ENCODE results near the gene AFAP1. TPM values are rescaled to one million over a fixed set of nuclear protein-coding genes. Genes with fewer than 3 reads are reported as not detected.

Gene AFAP1
- total RNA-seq, 1 donor from 2014 or later = 6.7 TPM

DNA sequence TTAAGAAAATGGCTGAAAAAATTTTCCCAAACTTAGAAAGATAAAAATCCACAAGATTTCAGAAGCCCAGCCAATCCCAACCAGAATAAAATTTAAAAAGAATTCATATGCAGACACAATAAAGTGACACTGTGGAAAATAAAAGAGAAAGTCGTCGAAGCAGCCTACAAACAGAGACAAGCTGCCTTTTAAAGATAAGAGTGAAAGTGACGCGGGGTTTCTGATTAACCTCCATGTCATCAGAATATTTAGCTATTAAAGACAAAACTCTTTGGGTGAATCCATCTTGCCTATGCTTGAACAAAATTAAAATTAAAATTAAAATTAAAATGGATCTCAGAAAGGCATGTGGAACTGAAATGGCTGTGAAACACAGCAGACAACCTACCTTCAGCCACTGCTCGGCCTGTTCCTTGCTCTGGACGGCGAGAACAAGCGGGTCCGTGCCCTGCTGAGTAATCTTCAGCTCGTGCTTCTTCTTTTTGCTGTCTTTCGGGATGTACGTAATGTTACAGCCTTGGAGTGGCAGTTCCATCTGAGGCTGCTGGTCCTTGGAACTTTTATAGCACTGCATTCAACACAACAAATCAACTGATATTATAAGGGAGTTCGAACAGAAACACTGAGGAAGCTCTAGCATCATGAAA lies 101.4 kb downstream of the AFAP1 start:
- DNase-seq (ENCODE audit: low spot score) = no peak
- H3K79me2 ChIP-seq (ENCODE audit: low read depth) = no peaks in the 10 kb centered on the region
- no peak overlapping the region for H3K4me2 ChIP-seq
- Mint-ChIP-seq H3K4me3 (no peak overlapping the region), H3K4me1 (peaks cover 18% of the 10 kb centered on the region), H3K27ac (no peak overlapping the region), H3K36me3 (peaks cover 8% of the 10 kb centered on the region), H3K9me3 (no peaks in the 10 kb centered on the region), H3K27me3 (ENCODE audit: insufficient read depth, low read depth) (no peaks in the 10 kb centered on the region)
- H3F3A ChIP-seq (ENCODE audit: low read depth) = peaks cover 5% of the 10 kb centered on the region
- H3K27me3 ChIP-seq = no peaks in the 10 kb centered on the region
- peaks cover 4% of the 10 kb centered on the region for H4K20me1 ChIP-seq (ENCODE audit: low read depth)
- peaks cover 13% of the 10 kb centered on the region for H3K4me1 ChIP-seq
- H3K9me3 ChIP-seq (ENCODE audit: low read depth) = no peaks in the 10 kb centered on the region
- H3K36me3 ChIP-seq = no peaks in the 10 kb centered on the region
- H3K9ac ChIP-seq = no peak overlapping the region
- no peak overlapping the region for H3K27ac ChIP-seq
- no peak overlapping the region for H2AFZ ChIP-seq (replicated peaks)
- H3K4me3 ChIP-seq = no peak overlapping the region
- TF ChIP-seq EZH2 (IDR thresholded peaks at IDR 0.05) (no peak), EZH2phosphoT487 (IDR thresholded peaks at IDR 0.05) (no peak)
- TF ChIP-seq, protein P1, sequence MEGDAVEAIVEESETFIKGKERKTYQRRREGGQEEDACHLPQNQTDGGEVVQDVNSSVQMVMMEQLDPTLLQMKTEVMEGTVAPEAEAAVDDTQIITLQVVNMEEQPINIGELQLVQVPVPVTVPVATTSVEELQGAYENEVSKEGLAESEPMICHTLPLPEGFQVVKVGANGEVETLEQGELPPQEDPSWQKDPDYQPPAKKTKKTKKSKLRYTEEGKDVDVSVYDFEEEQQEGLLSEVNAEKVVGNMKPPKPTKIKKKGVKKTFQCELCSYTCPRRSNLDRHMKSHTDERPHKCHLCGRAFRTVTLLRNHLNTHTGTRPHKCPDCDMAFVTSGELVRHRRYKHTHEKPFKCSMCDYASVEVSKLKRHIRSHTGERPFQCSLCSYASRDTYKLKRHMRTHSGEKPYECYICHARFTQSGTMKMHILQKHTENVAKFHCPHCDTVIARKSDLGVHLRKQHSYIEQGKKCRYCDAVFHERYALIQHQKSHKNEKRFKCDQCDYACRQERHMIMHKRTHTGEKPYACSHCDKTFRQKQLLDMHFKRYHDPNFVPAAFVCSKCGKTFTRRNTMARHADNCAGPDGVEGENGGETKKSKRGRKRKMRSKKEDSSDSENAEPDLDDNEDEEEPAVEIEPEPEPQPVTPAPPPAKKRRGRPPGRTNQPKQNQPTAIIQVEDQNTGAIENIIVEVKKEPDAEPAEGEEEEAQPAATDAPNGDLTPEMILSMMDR (IDR thresholded peaks at IDR 0.05) = no peak

DNA sequence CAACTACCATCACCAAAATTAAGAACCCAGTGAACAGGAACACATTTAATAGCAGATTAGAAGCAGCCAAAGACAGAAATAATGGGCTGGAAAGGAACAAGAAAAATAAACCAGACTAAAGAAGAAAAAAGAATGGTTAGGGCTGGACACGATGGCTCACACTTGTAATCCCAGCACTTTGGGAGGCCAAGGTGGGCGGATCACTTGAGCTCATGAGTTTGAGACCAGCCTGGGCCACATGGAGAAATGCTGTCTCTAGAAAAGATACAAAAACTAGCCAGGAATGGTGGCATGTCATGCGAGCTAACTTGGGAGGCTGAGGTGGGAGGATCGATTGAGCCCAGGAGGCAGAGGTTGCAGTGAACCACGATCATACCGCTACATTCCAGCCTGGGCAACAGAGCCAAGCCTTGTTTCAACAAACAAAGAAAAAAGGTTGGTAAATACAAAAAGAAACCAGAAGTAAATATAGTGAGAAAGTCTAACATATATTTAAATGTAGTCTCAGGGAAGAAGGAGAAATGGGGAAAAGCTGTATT lies 102.0 kb downstream of the AFAP1 start:
- no peaks in the 10 kb centered on the region for H3K27me3 Mint-ChIP-seq (ENCODE audit: insufficient read depth, low read depth)
- Histone ChIP-seq H3F3A (ENCODE audit: low read depth) (peaks cover 5% of the 10 kb centered on the region), H4K20me1 (ENCODE audit: low read depth) (peaks cover 4% of the 10 kb centered on the region), H3K4me3 (no peak overlapping the region), H3K9ac (no peak overlapping the region), H3K36me3 (no peaks in the 10 kb centered on the region), H3K79me2 (ENCODE audit: low read depth) (no peaks in the 10 kb centered on the region), H3K27ac (no peak overlapping the region), H3K4me2 (no peak overlapping the region), H3K27me3 (no peaks in the 10 kb centered on the region), H3K4me1 (peaks cover 13% of the 10 kb centered on the region), H2AFZ (replicated peaks) (no peak overlapping the region), H3K9me3 (ENCODE audit: low read depth) (no peaks in the 10 kb centered on the region)
- no peak for DNase-seq (ENCODE audit: low spot score)
- peaks cover 13% of the 10 kb centered on the region for H3K36me3 Mint-ChIP-seq
- no peak overlapping the region for H3K4me3 Mint-ChIP-seq
- TF ChIP-seq, protein P1 (IDR thresholded peaks at IDR 0.05) = no peak
- TF ChIP-seq EZH2phosphoT487 (IDR thresholded peaks at IDR 0.05) = no peak
- no peak for TF ChIP-seq EZH2 (IDR thresholded peaks at IDR 0.05)
- H3K9me3 Mint-ChIP-seq = no peaks in the 10 kb centered on the region
- no peak overlapping the region for H3K27ac Mint-ChIP-seq
- H3K4me1 Mint-ChIP-seq = peaks cover 15% of the 10 kb centered on the region

DNA sequence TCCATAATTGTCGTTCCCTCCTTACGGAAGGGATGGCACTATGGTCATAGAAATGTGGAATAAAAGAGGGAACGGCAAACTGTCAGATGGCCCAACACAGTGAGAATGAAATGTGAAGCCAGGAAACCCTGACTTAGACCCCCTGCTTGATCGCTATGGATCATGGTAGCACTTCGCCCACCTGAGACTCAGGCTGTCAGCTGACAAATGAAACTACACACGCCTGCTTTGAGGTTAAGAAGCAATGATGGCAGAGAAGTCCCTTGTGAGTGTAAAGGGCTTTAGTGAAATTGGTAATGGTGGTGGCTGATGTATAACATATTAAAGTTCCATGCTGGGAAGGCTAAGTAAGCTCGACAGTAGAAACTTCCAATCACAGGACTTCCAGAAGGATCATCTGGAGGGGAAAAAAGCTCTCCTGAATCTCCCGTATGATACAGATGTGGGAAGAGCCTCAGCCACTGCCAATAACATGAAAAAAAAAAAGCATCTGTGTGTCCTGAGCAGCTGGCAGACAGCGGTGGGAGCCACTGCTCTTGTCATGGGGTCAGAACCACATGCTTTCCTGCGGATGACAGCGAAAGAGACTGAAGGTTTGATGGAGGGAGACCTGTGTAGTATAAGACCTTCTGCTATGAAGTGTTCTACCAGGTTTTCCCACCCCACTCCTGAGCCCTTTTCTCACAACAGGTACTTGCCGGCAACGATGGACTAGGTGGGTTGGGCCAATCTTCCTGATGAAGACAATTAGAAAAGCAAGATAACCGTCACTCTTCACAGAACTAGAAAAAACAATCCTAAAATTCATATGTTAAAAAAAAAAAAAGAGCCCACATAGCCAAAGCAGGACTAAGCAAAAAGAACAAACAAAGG lies 107.6 kb downstream of the AFAP1 start:
- H3K9ac ChIP-seq = no peak overlapping the region
- peaks cover 7% of the 10 kb centered on the region for H3K4me1 ChIP-seq
- no peaks in the 10 kb centered on the region for H3K79me2 ChIP-seq (ENCODE audit: low read depth)
- H3K27me3 ChIP-seq = no peaks in the 10 kb centered on the region
- no peak overlapping the region for H3K27ac Mint-ChIP-seq
- no peak overlapping the region for H3K4me3 ChIP-seq
- H3K27me3 Mint-ChIP-seq (ENCODE audit: insufficient read depth, low read depth) = no peaks in the 10 kb centered on the region
- no peak overlapping the region for H3K27ac ChIP-seq
- no peak for DNase-seq (ENCODE audit: low spot score)
- no peak for TF ChIP-seq EZH2phosphoT487 (IDR thresholded peaks at IDR 0.05)
- TF ChIP-seq EZH2 (IDR thresholded peaks at IDR 0.05) = no peak
- TF ChIP-seq, protein P1 (IDR thresholded peaks at IDR 0.05) = no peak
- no peak overlapping the region for H3K4me3 Mint-ChIP-seq
- H3K4me2 ChIP-seq = no peak overlapping the region
- no peaks in the 10 kb centered on the region for H4K20me1 ChIP-seq (ENCODE audit: low read depth)
- H3K4me1 Mint-ChIP-seq = peaks cover 17% of the 10 kb centered on the region
- H3F3A ChIP-seq (ENCODE audit: low read depth) = peaks cover 3% of the 10 kb centered on the region
- no peaks in the 10 kb centered on the region for H3K9me3 ChIP-seq (ENCODE audit: low read depth)
- no peak overlapping the region for H2AFZ ChIP-seq (replicated peaks)
- H3K36me3 Mint-ChIP-seq = peaks cover 27% of the 10 kb centered on the region
- H3K36me3 ChIP-seq = no peaks in the 10 kb centered on the region
- H3K9me3 Mint-ChIP-seq = no peaks in the 10 kb centered on the region

Measured in neural progenitor cell (in vitro differentiated cells).